ENCODE results near the gene CDIPT.
"Not testable (repeated sequence)": the region's sequence is repeated elsewhere in the genome, so short reads cannot be mapped to it uniquely, and the experiment has no call there.

CDIPT gene

GRCh38 chr16:29858149-29858849 is 4.7 kb downstream of the CDIPT start:
- DNase-seq (ENCODE audit: low spot score): no peak

- peak; percentile 77 for DNase-seq (ENCODE audit: low spot score)
Observed at GRCh38 chr16:29857133-29857760, 5.8 kb downstream of the CDIPT start.

- DNase-seq (ENCODE audit: low spot score): no peak
Observed at GRCh38 chr16:29854520-29855100, 8.4 kb downstream of the CDIPT start.

GRCh38 chr16:29852654-29853053 is 10.4 kb downstream of the CDIPT start:
- peak; percentile 76 for DNase-seq (ENCODE audit: low spot score)

- DNase-seq (ENCODE audit: low spot score): no peak
Observed at GRCh38 chr16:29850998-29851397, 12.0 kb downstream of the CDIPT start.

- no peak for DNase-seq (ENCODE audit: low spot score)
Observed at GRCh38 chr16:29849505-29849904, 13.5 kb downstream of the CDIPT start.

GRCh38 chr16:29848420-29849297 is 14.4 kb downstream of the CDIPT start:
- DNase-seq (ENCODE audit: low spot score): peak; percentile 75

- no peak for DNase-seq (ENCODE audit: low spot score)
Observed at GRCh38 chr16:29845656-29846055, 17.4 kb downstream of the CDIPT start.

GRCh38 chr16:29844575-29845331 is 18.3 kb downstream of the CDIPT start:
- DNase-seq (ENCODE audit: low spot score): no peak

GRCh38 chr16:29843931-29844330 is 19.1 kb downstream of the CDIPT start:
- DNase-seq (ENCODE audit: low spot score): no peak

GRCh38 chr16:29842732-29843346 is 20.2 kb downstream of the CDIPT start:
- no peak for DNase-seq (ENCODE audit: low spot score)

- no peak for DNase-seq (ENCODE audit: low spot score)
Observed at GRCh38 chr16:29841631-29842030, 21.4 kb downstream of the CDIPT start.

GRCh38 chr16:29840240-29840639 is 22.8 kb downstream of the CDIPT start:
- DNase-seq (ENCODE audit: low spot score): no peak

- DNase-seq (ENCODE audit: low spot score): no peak
Observed at GRCh38 chr16:29839822-29840221, 23.2 kb downstream of the CDIPT start.

- no peak for DNase-seq (ENCODE audit: low spot score)
Observed at GRCh38 chr16:29837841-29838240, 25.2 kb downstream of the CDIPT start.

- DNase-seq (ENCODE audit: low spot score): no peak
Observed at GRCh38 chr16:29836623-29837022, 26.4 kb downstream of the CDIPT start.

GRCh38 chr16:29835926-29836325 is 27.1 kb downstream of the CDIPT start:
- DNase-seq (ENCODE audit: low spot score): no peak

- no peak for DNase-seq (ENCODE audit: low spot score)
Observed at GRCh38 chr16:29834079-29834478, 28.9 kb downstream of the CDIPT start.

- DNase-seq (ENCODE audit: low spot score): not testable (repeated sequence)
Observed at GRCh38 chr16:29833219-29833618, 29.8 kb downstream of the CDIPT start.

- no peak for DNase-seq (ENCODE audit: low spot score)
Observed at GRCh38 chr16:29831490-29831889, 31.5 kb downstream of the CDIPT start.

- no peak for DNase-seq (ENCODE audit: low spot score)
Observed at GRCh38 chr16:29830774-29831173, 32.3 kb downstream of the CDIPT start.
